Measurements from ENCODE around the gene AP3S2. TPM values are rescaled to one million over a fixed set of nuclear protein-coding genes. Genes with fewer than 3 reads are reported as not detected.

AP3S2 gene
- total RNA-seq, 1 donor from 2014 or later = 24.7 TPM

- DNase-seq (ENCODE audit: low spot score) = no peak
- H3K9me3 Mint-ChIP-seq = no peaks in the 10 kb centered on the region
- H3K27me3 Mint-ChIP-seq (ENCODE audit: insufficient read depth) = peaks cover 7% of the 10 kb centered on the region
Measured at GRCh38 chr15:89823836-89824606, 69.8 kb downstream of the AP3S2 start.

GRCh38 chr15:89822951-89823711 lies 70.7 kb downstream of the AP3S2 start:
- no peak overlapping the region for H3K27ac Mint-ChIP-seq
- H3K4me3 Mint-ChIP-seq = no peak overlapping the region
- H3K27me3 Mint-ChIP-seq (ENCODE audit: insufficient read depth) = peaks cover 10% of the 10 kb centered on the region
- H3K4me1 Mint-ChIP-seq (ENCODE audit: low read depth) = no peaks in the 10 kb centered on the region
- no peaks in the 10 kb centered on the region for H3K36me3 Mint-ChIP-seq (ENCODE audit: low read depth)
- intact Hi-C loops (cut with micrococcal nuclease) = no loop called here
- no peak for DNase-seq (ENCODE audit: low spot score)
- no peaks in the 10 kb centered on the region for H3K9me3 Mint-ChIP-seq

More at GRCh38 chr15:89823836-89824606, 69.8 kb downstream of the AP3S2 start:
- Mint-ChIP-seq H3K36me3 (ENCODE audit: low read depth) (no peaks in the 10 kb centered on the region), H3K4me3 (no peak overlapping the region), H3K27ac (no peak overlapping the region), H3K4me1 (ENCODE audit: low read depth) (no peaks in the 10 kb centered on the region)
- intact Hi-C loops (cut with micrococcal nuclease) = no loop called here

DNA sequence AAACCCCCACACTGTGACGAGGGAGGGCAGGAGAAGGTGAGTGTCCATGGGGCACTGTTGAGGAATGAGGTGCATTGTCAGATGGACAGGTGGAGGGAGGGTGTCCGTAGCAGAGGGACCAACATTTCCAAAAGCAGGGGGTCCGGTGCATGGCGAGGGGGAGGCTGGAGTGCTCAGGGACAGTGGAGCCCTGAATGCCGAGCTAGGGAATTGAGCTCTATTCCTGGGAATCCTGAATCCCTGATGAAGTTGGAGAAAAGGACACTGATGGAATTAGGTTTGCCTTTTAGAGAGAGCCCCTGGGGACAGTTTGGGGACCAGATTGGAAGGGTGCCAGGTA lies 71.2 kb downstream of the AP3S2 start:
- H3K27ac Mint-ChIP-seq = no peak overlapping the region
- H3K36me3 Mint-ChIP-seq (ENCODE audit: low read depth) = no peaks in the 10 kb centered on the region
- no peak overlapping the region for H3K4me3 Mint-ChIP-seq
- H3K4me1 Mint-ChIP-seq (ENCODE audit: low read depth) = no peaks in the 10 kb centered on the region
- intact Hi-C loops (cut with micrococcal nuclease) = no loop called here
- no peak for DNase-seq (ENCODE audit: low spot score)
- no peaks in the 10 kb centered on the region for H3K9me3 Mint-ChIP-seq
- peaks cover 14% of the 10 kb centered on the region for H3K27me3 Mint-ChIP-seq (ENCODE audit: insufficient read depth)

DNA sequence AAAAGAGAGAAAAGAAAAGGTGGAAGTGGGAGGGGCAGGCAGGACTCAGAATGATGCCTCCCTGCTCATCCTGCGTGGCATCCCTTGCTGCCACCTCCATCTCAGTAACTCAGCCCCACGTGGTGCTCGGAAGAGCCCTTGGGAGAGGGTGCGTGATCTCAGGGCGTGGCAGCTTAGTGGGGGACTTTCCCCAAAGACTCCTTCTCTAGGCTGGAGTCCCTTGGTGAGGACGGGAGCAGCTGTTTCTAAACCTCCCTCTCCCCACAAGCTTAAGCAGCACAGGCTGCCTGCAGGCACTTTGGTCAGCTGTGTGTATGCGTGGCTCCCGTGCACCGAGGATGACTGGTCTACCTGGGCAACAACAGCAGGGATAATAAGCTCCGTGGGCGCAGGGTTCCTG lies 71.8 kb downstream of the AP3S2 start:
- H3K4me3 Mint-ChIP-seq = no peak overlapping the region
- H3K27me3 Mint-ChIP-seq (ENCODE audit: insufficient read depth) = peaks cover 18% of the 10 kb centered on the region
- H3K4me1 Mint-ChIP-seq (ENCODE audit: low read depth) = no peaks in the 10 kb centered on the region
- no peaks in the 10 kb centered on the region for H3K36me3 Mint-ChIP-seq (ENCODE audit: low read depth)
- H3K9me3 Mint-ChIP-seq = no peaks in the 10 kb centered on the region
- no peak for DNase-seq (ENCODE audit: low spot score)
- intact Hi-C loops (cut with micrococcal nuclease) = no loop called here
- no peak overlapping the region for H3K27ac Mint-ChIP-seq

GRCh38 chr15:89820666-89821611 lies 72.9 kb downstream of the AP3S2 start:
- no peak for DNase-seq (ENCODE audit: low spot score)
- no peak overlapping the region for H3K4me3 Mint-ChIP-seq
- intact Hi-C loops (cut with micrococcal nuclease) = no loop called here
- peaks cover 5% of the 10 kb centered on the region for H3K9me3 Mint-ChIP-seq
- no peaks in the 10 kb centered on the region for H3K4me1 Mint-ChIP-seq (ENCODE audit: low read depth)
- no peak overlapping the region for H3K27ac Mint-ChIP-seq
- H3K36me3 Mint-ChIP-seq (ENCODE audit: low read depth) = no peaks in the 10 kb centered on the region
- H3K27me3 Mint-ChIP-seq (ENCODE audit: insufficient read depth) = peaks cover 28% of the 10 kb centered on the region

- no peaks in the 10 kb centered on the region for H3K36me3 Mint-ChIP-seq (ENCODE audit: low read depth)
- no peak overlapping the region for H3K4me3 Mint-ChIP-seq
- H3K27me3 Mint-ChIP-seq (ENCODE audit: insufficient read depth) = peaks cover 43% of the 10 kb centered on the region
- H3K27ac Mint-ChIP-seq = no peak overlapping the region
- DNase-seq (ENCODE audit: low spot score) = no peak
- H3K9me3 Mint-ChIP-seq = peaks cover 6% of the 10 kb centered on the region
- intact Hi-C loops (cut with micrococcal nuclease) = loop anchor here (5.0 kb wide), 1 partner anchor 59 kb away; no protein-coding TSS in a partner anchor
- peaks cover 8% of the 10 kb centered on the region for H3K4me1 Mint-ChIP-seq (ENCODE audit: low read depth)
Measured at GRCh38 chr15:89818287-89818686, 75.5 kb downstream of the AP3S2 start.

- Mint-ChIP-seq H3K27me3 (ENCODE audit: insufficient read depth) (peaks cover 47% of the 10 kb centered on the region), H3K4me3 (no peak overlapping the region), H3K27ac (no peak overlapping the region), H3K4me1 (ENCODE audit: low read depth) (peaks cover 8% of the 10 kb centered on the region), H3K36me3 (ENCODE audit: low read depth) (no peaks in the 10 kb centered on the region), H3K9me3 (peaks cover 6% of the 10 kb centered on the region)
- DNase-seq (ENCODE audit: low spot score) = no peak
- intact Hi-C loops (cut with micrococcal nuclease) = loop anchor here (5.0 kb wide), 1 partner anchor 60 kb away; no protein-coding TSS in a partner anchor
Measured at GRCh38 chr15:89817701-89818280, 76.0 kb downstream of the AP3S2 start.

- Mint-ChIP-seq H3K4me1 (ENCODE audit: low read depth) (peaks cover 13% of the 10 kb centered on the region), H3K27me3 (ENCODE audit: insufficient read depth) (peaks cover 45% of the 10 kb centered on the region), H3K27ac (no peak overlapping the region), H3K4me3 (peak overlapping the region; percentile 77), H3K9me3 (peaks cover 6% of the 10 kb centered on the region), H3K36me3 (ENCODE audit: low read depth) (no peaks in the 10 kb centered on the region)
- intact Hi-C loops (cut with micrococcal nuclease) = loop anchor here (5.0 kb wide), 1 partner anchor 62 kb away; no protein-coding TSS in a partner anchor
- no peak for DNase-seq (ENCODE audit: low spot score)
Measured at GRCh38 chr15:89815769-89816168, 78.0 kb downstream of the AP3S2 start.

- Mint-ChIP-seq H3K4me1 (ENCODE audit: low read depth) (peaks cover 13% of the 10 kb centered on the region), H3K36me3 (ENCODE audit: low read depth) (no peaks in the 10 kb centered on the region), H3K4me3 (peak overlapping the region; percentile 71), H3K27ac (no peak overlapping the region), H3K27me3 (ENCODE audit: insufficient read depth) (peaks cover 40% of the 10 kb centered on the region), H3K9me3 (peaks cover 6% of the 10 kb centered on the region)
- no peak for DNase-seq (ENCODE audit: low spot score)
- intact Hi-C loops (cut with micrococcal nuclease) = no loop called here
Measured at GRCh38 chr15:89814112-89814742, 79.6 kb downstream of the AP3S2 start.

- H3K27me3 Mint-ChIP-seq (ENCODE audit: insufficient read depth) = peaks cover 40% of the 10 kb centered on the region
Measured at GRCh38 chr15:89813381-89814111, 80.2 kb downstream of the AP3S2 start.

DNA sequence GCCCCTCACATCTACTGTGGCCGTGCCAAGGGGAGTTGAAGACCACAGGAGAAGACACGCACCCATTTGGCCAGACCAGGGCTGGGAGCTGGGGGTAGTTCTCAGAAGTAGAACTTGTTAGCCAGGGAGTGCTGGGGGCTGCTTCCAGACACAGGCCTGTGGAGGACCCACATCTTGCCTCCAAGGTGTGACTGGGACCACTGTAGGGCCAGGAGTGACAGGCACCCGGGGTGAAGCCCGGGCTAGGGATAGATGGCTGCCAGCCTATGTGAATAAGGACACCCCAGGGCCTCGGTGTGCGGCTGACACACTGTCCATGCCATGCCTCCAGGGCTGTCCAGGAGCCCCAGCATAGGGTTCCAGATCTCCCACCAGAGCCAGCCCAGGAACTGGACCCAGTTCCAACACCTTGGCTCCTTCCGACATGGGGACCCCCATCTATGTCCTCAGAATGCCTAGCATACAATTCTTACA lies 80.9 kb downstream of the AP3S2 start:
- intact Hi-C loops (cut with micrococcal nuclease) = no loop called here
- no peak for DNase-seq (ENCODE audit: low spot score)
- Mint-ChIP-seq H3K36me3 (ENCODE audit: low read depth) (no peaks in the 10 kb centered on the region), H3K27ac (no peak overlapping the region), H3K27me3 (ENCODE audit: insufficient read depth) (peaks cover 36% of the 10 kb centered on the region), H3K4me1 (ENCODE audit: low read depth) (peaks cover 13% of the 10 kb centered on the region), H3K4me3 (no peak overlapping the region), H3K9me3 (peaks cover 6% of the 10 kb centered on the region)

More at GRCh38 chr15:89813381-89814111, 80.2 kb downstream of the AP3S2 start:
- peak overlapping the region; percentile 71 for H3K4me3 Mint-ChIP-seq
- no peak overlapping the region for H3K27ac Mint-ChIP-seq
- peaks cover 13% of the 10 kb centered on the region for H3K4me1 Mint-ChIP-seq (ENCODE audit: low read depth)
- H3K36me3 Mint-ChIP-seq (ENCODE audit: low read depth) = no peaks in the 10 kb centered on the region
- H3K9me3 Mint-ChIP-seq = peaks cover 6% of the 10 kb centered on the region
- DNase-seq (ENCODE audit: low spot score) = no peak
- intact Hi-C loops (cut with micrococcal nuclease) = no loop called here

Data from activated T-helper 1 cell treated with anti-CD3 and anti-CD28 coated beads, Interleukin-12 subunit alpha, Interleukin-12 subunit beta, Interleukin-2, Interleukin-4 antibody, amounts not matched to agents 30 ng/mL and 10 ng/mL and 1 ng/mL, durations not matched to agents 14 hours and 24 hours and 36 hours (primary cell).